IMR-90 (cell line): ENCODE results near the gene SPDYC. TPM values are rescaled to one million over a fixed set of nuclear protein-coding genes. Genes with fewer than 3 reads are reported as not detected.

Source experiments
- ATAC-seq: fragments of 200-7000 bp; cut with Tn5 transposase; 2 replicates; pipeline ENCODE4 v1.9.1; 2020; ENCODE audit warnings: low read depth, mild to moderate bottlenecking, moderate library complexity
- Bru-seq: library from RNA; stranded (reverse); fragments of 400-500 nt; gene quantifications from one replicate; lab custom pipeline; 2021; lab: Mats Ljungman, UMichigan
- BruChase-seq, 2 experiments: library from RNA; stranded (reverse); fragments of 400-500 nt; gene quantifications; one replicate each; lab custom pipeline; 2021; lab: Mats Ljungman, UMichigan
- BruUV-seq: library from RNA; stranded (reverse); fragments of 400-500 nt; replicated peaks from 2 replicates; lab custom pipeline; 2021; lab: Mats Ljungman, UMichigan
- CTCF ChIA-PET: fragments of 300-600 bp; formaldehyde crosslinking; extraction: SDS; loops from one replicate; lab custom pipeline; 2021; ENCODE audit warnings: antibody characterized with exemption; lab: Yijun Ruan, JAX
- POLR2A ChIA-PET: fragments of 300-600 bp; sonication (Branson Sonifier 250); formaldehyde crosslinking; loops from one replicate; lab custom pipeline; 2022; ENCODE audit warnings: antibody characterized with exemption; ENCODE audit not compliant: unreplicated experiment; lab: Charles Lee
- DNase-seq: peaks from one replicate; pipeline ENCODE4 v3.0.0; 2013
- H2AFZ ChIP-seq: replicated peaks from 2 replicates; pipeline ENCODE3; 2013; ENCODE audit warnings: low read length, mild to moderate bottlenecking; ENCODE audit not compliant: poor library complexity
- H2AK5ac ChIP-seq: 2 replicates; pipeline ENCODE4 v1.6.1; 2013; ENCODE audit warnings: low read depth, low read length, inconsistent platforms
- H2AK9ac ChIP-seq: replicated peaks from 2 replicates; pipeline ENCODE3; 2013; ENCODE audit warnings: mild to moderate bottlenecking, low read depth, low read length, moderate library complexity; ENCODE audit not compliant: poor library complexity
- H2BK120ac ChIP-seq: 2 replicates; pipeline ENCODE4 v1.6.1; 2013; ENCODE audit warnings: low read depth, low read length, inconsistent platforms
- H2BK15ac ChIP-seq: 3 replicates; pipeline ENCODE4 v1.6.1; 2013; ENCODE audit warnings: low read depth, low read length, inconsistent platforms
- H2BK20ac ChIP-seq: 2 replicates; pipeline ENCODE4 v1.6.1; 2013; ENCODE audit warnings: low read depth, mild to moderate bottlenecking, inconsistent platforms, low read length, moderate library complexity
- H2BK5ac ChIP-seq: 2 replicates; pipeline ENCODE4 v1.6.1; 2013; ENCODE audit warnings: mild to moderate bottlenecking, low read depth, low read length, inconsistent platforms; ENCODE audit not compliant: poor library complexity, severe bottlenecking
- H3K14ac ChIP-seq: replicated peaks from 2 replicates; pipeline ENCODE4 v1.6.1; 2013; ENCODE audit warnings: low read depth, low read length, inconsistent platforms
- H3K18ac ChIP-seq: 2 replicates; pipeline ENCODE4 v1.6.1; 2013; ENCODE audit warnings: low read depth, low read length, control low read depth
- H3K23ac ChIP-seq: 2 replicates; pipeline ENCODE4 v1.6.1; 2013; ENCODE audit warnings: low read depth, low read length, inconsistent platforms
- H3K27ac ChIP-seq: 2 replicates; pipeline ENCODE4 v1.5.1; 2013; ENCODE audit warnings: mild to moderate bottlenecking, control low read depth, low read length; ENCODE audit not compliant: insufficient read depth
- H3K27me3 ChIP-seq: 2 replicates; pipeline ENCODE4 v1.6.1; 2013; ENCODE audit warnings: low read length; ENCODE audit not compliant: control insufficient read depth, insufficient read depth
- H3K36me3 ChIP-seq: 2 replicates; pipeline ENCODE4 v1.6.1; 2013; ENCODE audit warnings: low read length, mixed read lengths; ENCODE audit not compliant: control insufficient read depth, insufficient read depth
- H3K4ac ChIP-seq: 2 replicates; pipeline ENCODE4 v1.6.1; 2013; ENCODE audit warnings: low read depth, low read length, inconsistent platforms
- H3K4me1 ChIP-seq: 2 replicates; pipeline ENCODE4 v1.6.1; 2013; ENCODE audit warnings: low read length, mixed read lengths; ENCODE audit not compliant: control insufficient read depth, insufficient read depth
- H3K4me2 ChIP-seq: 2 replicates; pipeline ENCODE4 v1.6.1; 2013; ENCODE audit warnings: low read depth, mild to moderate bottlenecking, control low read depth, low read length, moderate library complexity
- H3K4me3 ChIP-seq: 2 replicates; pipeline ENCODE4 v1.5.1; 2013; ENCODE audit warnings: low read depth, mild to moderate bottlenecking, control low read depth, low read length, moderate library complexity; ENCODE audit not compliant: insufficient read depth
- H3K56ac ChIP-seq: 2 replicates; pipeline ENCODE4 v1.6.1; 2013; ENCODE audit warnings: low read length, inconsistent platforms; ENCODE audit not compliant: insufficient read depth; ENCODE audit errors: extremely low read depth
- H3K79me1 ChIP-seq, 2 experiments: 2 replicates each; pipeline ENCODE4 v1.6.1; 2013; ENCODE audit warnings: low read length in 2 of 2, inconsistent platforms in 1 of 2, low read depth in 1 of 2
- H3K9ac ChIP-seq: 2 replicates; pipeline ENCODE4 v1.6.1; 2013; ENCODE audit warnings: low read depth, low read length, control low read depth
- H3K9me1 ChIP-seq: 2 replicates; pipeline ENCODE4 v1.6.1; 2013; ENCODE audit warnings: low read length, inconsistent platforms; ENCODE audit not compliant: insufficient read depth
- H3K9me3 ChIP-seq: 2 replicates; pipeline ENCODE4 v1.6.1; 2013; ENCODE audit warnings: low read length; ENCODE audit not compliant: control insufficient read depth, insufficient read depth
- H4K20me1 ChIP-seq: 2 replicates; pipeline ENCODE4 v1.6.1; 2013; ENCODE audit warnings: low read length, inconsistent platforms; ENCODE audit not compliant: insufficient read depth
- H4K5ac ChIP-seq: 2 replicates; pipeline ENCODE4 v1.6.1; 2013; ENCODE audit warnings: mild to moderate bottlenecking, low read depth, low read length, control low read depth
- H4K8ac ChIP-seq, 2 experiments: 2 replicates each; pipeline ENCODE4 v1.6.1; 2013; ENCODE audit warnings: low read depth in 2 of 2, low read length in 2 of 2, control low read depth in 1 of 2, inconsistent platforms in 1 of 2
- H4K91ac ChIP-seq: 2 replicates; pipeline ENCODE4 v1.6.1; 2013; ENCODE audit warnings: low read depth, low read length, inconsistent platforms; ENCODE audit not compliant: insufficient read depth
- SMC3 ChIP-seq: fragments of 150-350 bp; IDR thresholded peaks from 2 replicates; pipeline ENCODE4 v1.6.1; 2016; ENCODE audit warnings: low read depth, mild to moderate bottlenecking, antibody characterized with exemption, low read length, moderate library complexity
- WGBS, 2 experiments: methylation state at CpG; one replicate each; pipeline versions ENCODE4 v1.1.5 to v1.1.7; 2013; ENCODE audit warnings: missing lambda C conversion rate in 2 of 2; ENCODE audit not compliant: insufficient read length in 1 of 2; ENCODE audit errors: extremely low coverage in 2 of 2; 5-methylcytosine and 5-hydroxymethylcytosine counted together
- dilution Hi-C: fragments of 300-500 bp; cut with HindIII; formaldehyde crosslinking; loops from one replicate; pipeline ENCODE4 v1.14.3; 2018; ENCODE audit warnings: low sequenced_read_pairs; ENCODE audit not compliant: unreplicated experiment
- in situ Hi-C: fragments of 300-500 bp; cut with MboI; formaldehyde crosslinking; loops from 3 replicates; pipeline ENCODE4 v1.14.3; 2019; ENCODE audit warnings: low sequenced_read_pairs, inconsistent platforms, mixed read lengths
- intact Hi-C: fragments of 100-400 bp; cut with micrococcal nuclease; formaldehyde crosslinking; loops from 2 replicates; pipeline ENCODE4 v1.10.0; 2022
- long read RNA-seq: library from polyadenylated mRNA; unstranded; transcript quantifications from one replicate; pipeline ENCODE4 v2.0.0, GENCODE V29; 2021; ENCODE audit not compliant: unreplicated experiment
- polyA plus RNA-seq, 3 experiments: library from polyadenylated mRNA; depleted of rRNA; stranded (reverse); fragments of >200 nt; gene quantifications; 2 replicates each; pipeline ENCODE4 v1.2.3, GENCODE V29; 2012; ENCODE audit warnings: low replicate concordance in 1 of 3
- total RNA-seq: library from RNA; depleted of rRNA; stranded (reverse); fragments of >200 nt; gene quantifications from 2 replicates; pipeline ENCODE4 v1.2.3, GENCODE V29; 2012; rRNA removed

Gene SPDYC, protein sequence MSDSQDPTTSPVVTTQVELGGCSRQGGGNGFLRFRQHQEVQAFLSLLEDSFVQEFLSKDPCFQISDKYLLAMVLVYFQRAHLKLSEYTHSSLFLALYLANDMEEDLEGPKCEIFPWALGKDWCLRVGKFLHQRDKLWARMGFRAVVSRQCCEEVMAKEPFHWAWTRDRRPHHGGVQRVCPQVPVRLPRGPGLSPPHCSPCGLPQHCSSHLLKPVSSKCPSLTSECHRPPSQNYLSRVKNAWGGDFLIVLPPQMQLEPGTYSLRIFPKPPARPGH
- not detected in 2 replicates for total RNA-seq
- polyA plus RNA-seq (2012; rRNA removed): not detected in 2 replicates
- polyA plus RNA-seq (2012; cell fraction: cytosol; rRNA removed): not detected in 2 replicates
- not detected in 2 replicates for polyA plus RNA-seq (2012; cell fraction: nucleus; rRNA removed; ENCODE audit: low replicate concordance)
- Bru-seq, nascent RNA: percentile 15 among the genes with signal in this experiment
- BruChase-seq, experiment 1, labeled RNA remaining after a 6-hour chase: not detected
- BruChase-seq, experiment 2, labeled RNA remaining after a 2-hour chase: not detected
- long read RNA-seq: 0 reads

DNA sequence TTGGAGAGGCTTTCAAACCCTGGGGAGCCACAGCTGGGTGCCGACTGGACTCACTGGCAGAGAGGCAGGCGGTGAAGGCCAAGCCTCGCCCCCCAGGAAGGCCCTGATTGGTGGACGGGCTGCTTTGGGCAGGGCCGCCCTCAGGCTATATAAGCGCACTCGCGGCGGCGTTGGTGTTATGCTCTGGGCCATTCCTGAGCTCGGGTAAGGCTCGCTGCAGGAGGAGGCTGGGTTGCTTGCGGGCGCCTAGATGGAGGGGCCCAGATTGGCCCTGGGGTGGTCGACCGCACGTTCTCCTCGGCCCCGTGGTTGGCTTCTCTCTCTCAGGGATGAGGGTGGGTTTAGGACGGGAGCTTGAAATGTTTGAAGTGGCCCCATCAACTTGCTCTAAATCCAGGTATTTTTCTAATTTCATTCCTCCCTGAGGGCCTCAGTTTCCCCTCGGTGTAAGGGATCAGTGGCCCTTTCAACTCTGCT lies at the start of gene SPDYC:
Gene SPDYC, plus strand, starts transcription at position 176 of the 477 bp plus-strand sequence. CDS start 1,125 bp downstream, outside the sequence.
- Histone ChIP-seq H2AK5ac (peak within 1 kb of the TSS; percentile 24; the same call in 1 of the 2 replicates), H2BK5ac (peak within 1 kb of the TSS; percentile 62), H2AFZ (peak within 1 kb of the TSS; percentile 94), H3K79me1 (peaks cover 0 to 5% of the 10 kb centered on the region in 2 experiments; a peak in 1 of 4 replicates), H3K27me3 (no peaks in the 10 kb centered on the region), H4K20me1 (no peaks in the 10 kb centered on the region), H4K8ac (peak within 1 kb of the TSS; percentile 92 to 100), H2BK15ac (peak within 1 kb of the TSS; percentile 75; the same call in 2 of the 3 replicates), H3K4me2 (no peak within 1 kb of the TSS), H2BK120ac (peak within 1 kb of the TSS; percentile 75), H3K4ac (peak within 1 kb of the TSS; percentile 84), H4K5ac (peak within 1 kb of the TSS; percentile 99), H3K14ac (peak within 1 kb of the TSS; percentile 91), H2BK20ac (peak within 1 kb of the TSS; percentile 54; the same call in 1 of the 2 replicates), H3K9me3 (no peaks in the 10 kb centered on the region), H3K4me1 (peaks cover 10% of the 10 kb centered on the region), H3K56ac (peak within 1 kb of the TSS; percentile 5; the same call in 1 of the 2 replicates), H3K18ac (peak within 1 kb of the TSS; percentile 70; the same call in 1 of the 2 replicates), H2AK9ac (peak within 1 kb of the TSS; percentile 69), H3K9me1 (peaks cover 10% of the 10 kb centered on the region; the same call in 1 of the 2 replicates), H3K9ac (0 out of 2 replicates have a peak within 1 kb of the TSS, but pooled peaks have one; percentile 27), H4K91ac (peak within 1 kb of the TSS; percentile 74), H3K4me3 (no peak within 1 kb of the TSS), H3K27ac (peak within 1 kb of the TSS; percentile 72), H3K23ac (peak within 1 kb of the TSS; percentile 54; the same call in 1 of the 2 replicates), H3K36me3 (no peaks in the 10 kb centered on the region)
- dilution Hi-C loops: no loop called here
- WGBS, 2 experiments: 86% methylated on average over 5 of the region's 21 CpGs; no CpG with 5 or more reads in 1 of the 2 experiments
- in situ Hi-C loops: no loop called here
- DNase-seq (no peak), ATAC-seq (no peak)
- no peak for TF ChIP-seq SMC3
- no TSS peak for BruUV-seq
- intact Hi-C loops: no loop called here
- POLR2A ChIA-PET: no interaction called here
- CTCF ChIA-PET: no interaction called here
